ENCODE measurements around the gene NPTN. TPM values are rescaled to one million over a fixed set of nuclear protein-coding genes. Genes with fewer than 3 reads are reported as not detected.

NPTN gene
- total RNA-seq, 1 experiment from 2014 or later: 190 TPM

- intact Hi-C loops (cut with micrococcal nuclease; ENCODE audit: unreplicated experiment): no loop called here
- TF ChIP-seq, protein P1, sequence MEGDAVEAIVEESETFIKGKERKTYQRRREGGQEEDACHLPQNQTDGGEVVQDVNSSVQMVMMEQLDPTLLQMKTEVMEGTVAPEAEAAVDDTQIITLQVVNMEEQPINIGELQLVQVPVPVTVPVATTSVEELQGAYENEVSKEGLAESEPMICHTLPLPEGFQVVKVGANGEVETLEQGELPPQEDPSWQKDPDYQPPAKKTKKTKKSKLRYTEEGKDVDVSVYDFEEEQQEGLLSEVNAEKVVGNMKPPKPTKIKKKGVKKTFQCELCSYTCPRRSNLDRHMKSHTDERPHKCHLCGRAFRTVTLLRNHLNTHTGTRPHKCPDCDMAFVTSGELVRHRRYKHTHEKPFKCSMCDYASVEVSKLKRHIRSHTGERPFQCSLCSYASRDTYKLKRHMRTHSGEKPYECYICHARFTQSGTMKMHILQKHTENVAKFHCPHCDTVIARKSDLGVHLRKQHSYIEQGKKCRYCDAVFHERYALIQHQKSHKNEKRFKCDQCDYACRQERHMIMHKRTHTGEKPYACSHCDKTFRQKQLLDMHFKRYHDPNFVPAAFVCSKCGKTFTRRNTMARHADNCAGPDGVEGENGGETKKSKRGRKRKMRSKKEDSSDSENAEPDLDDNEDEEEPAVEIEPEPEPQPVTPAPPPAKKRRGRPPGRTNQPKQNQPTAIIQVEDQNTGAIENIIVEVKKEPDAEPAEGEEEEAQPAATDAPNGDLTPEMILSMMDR (IDR thresholded peaks at IDR 0.05; ENCODE audit: unreplicated experiment): no peak
- Mint-ChIP-seq H3K9me3 (ENCODE audit: low read depth, unreplicated experiment) (no peaks in the 10 kb centered on the region), H3K36me3 (ENCODE audit: insufficient read depth, unreplicated experiment) (no peaks in the 10 kb centered on the region), H3K27ac (ENCODE audit: unreplicated experiment) (no peak overlapping the region), H3K4me1 (ENCODE audit: low read depth, unreplicated experiment) (peaks cover 8% of the 10 kb centered on the region), H3K27me3 (ENCODE audit: unreplicated experiment) (no peaks in the 10 kb centered on the region), H3K4me3 (ENCODE audit: low read depth, unreplicated experiment) (no peak overlapping the region)
- no TSS peak for BruUV-seq (replicated peaks)
- CTCF ChIA-PET: no interaction called here
- DNase-seq: no peak
Observed at GRCh38 chr15:73608941-73609340, 24.2 kb downstream of the NPTN start.

GRCh38 chr15:73608475-73608874 lies 24.7 kb downstream of the NPTN start:
- intact Hi-C loops (cut with micrococcal nuclease; ENCODE audit: unreplicated experiment): no loop called here
- H3K36me3 Mint-ChIP-seq (ENCODE audit: insufficient read depth, unreplicated experiment): no peaks in the 10 kb centered on the region
- TF ChIP-seq, protein P1 (IDR thresholded peaks at IDR 0.05; ENCODE audit: unreplicated experiment): no peak
- no peaks in the 10 kb centered on the region for H3K9me3 Mint-ChIP-seq (ENCODE audit: low read depth, unreplicated experiment)
- CTCF ChIA-PET: no interaction called here
- H3K4me1 Mint-ChIP-seq (ENCODE audit: low read depth, unreplicated experiment): peaks cover 8% of the 10 kb centered on the region
- no peak overlapping the region for H3K27ac Mint-ChIP-seq (ENCODE audit: unreplicated experiment)
- no peak overlapping the region for H3K4me3 Mint-ChIP-seq (ENCODE audit: low read depth, unreplicated experiment)
- no peaks in the 10 kb centered on the region for H3K27me3 Mint-ChIP-seq (ENCODE audit: unreplicated experiment)
- BruUV-seq (replicated peaks): no TSS peak
- DNase-seq: no peak

- no peaks in the 10 kb centered on the region for H3K27me3 Mint-ChIP-seq (ENCODE audit: unreplicated experiment)
- DNase-seq: no peak
- peaks cover 8% of the 10 kb centered on the region for H3K4me1 Mint-ChIP-seq (ENCODE audit: low read depth, unreplicated experiment)
- CTCF ChIA-PET: interaction anchor here (0.6 kb wide), 2 partner anchors 77 to 459 kb away, joined by 3 to 9 read pairs; no protein-coding TSS in a partner anchor
- no TSS peak for BruUV-seq (replicated peaks)
- no peak overlapping the region for H3K4me3 Mint-ChIP-seq (ENCODE audit: low read depth, unreplicated experiment)
- no peaks in the 10 kb centered on the region for H3K36me3 Mint-ChIP-seq (ENCODE audit: insufficient read depth, unreplicated experiment)
- H3K9me3 Mint-ChIP-seq (ENCODE audit: low read depth, unreplicated experiment): no peaks in the 10 kb centered on the region
- H3K27ac Mint-ChIP-seq (ENCODE audit: unreplicated experiment): no peak overlapping the region
- TF ChIP-seq, protein P1 (IDR thresholded peaks at IDR 0.05; ENCODE audit: unreplicated experiment): no peak
- intact Hi-C loops (cut with micrococcal nuclease; ENCODE audit: unreplicated experiment): no loop called here
Observed at GRCh38 chr15:73607843-73608242, 25.3 kb downstream of the NPTN start.

- TF ChIP-seq, protein P1 (IDR thresholded peaks at IDR 0.05; ENCODE audit: unreplicated experiment): no peak
- intact Hi-C loops (cut with micrococcal nuclease; ENCODE audit: unreplicated experiment): no loop called here
- H3K27me3 Mint-ChIP-seq (ENCODE audit: unreplicated experiment): no peaks in the 10 kb centered on the region
- no TSS peak for BruUV-seq (replicated peaks)
- no peak overlapping the region for H3K4me3 Mint-ChIP-seq (ENCODE audit: low read depth, unreplicated experiment)
- no peaks in the 10 kb centered on the region for H3K36me3 Mint-ChIP-seq (ENCODE audit: insufficient read depth, unreplicated experiment)
- DNase-seq: no peak
- CTCF ChIA-PET: interaction anchor here (0.6 kb wide), 1 partner anchor 78 kb away, joined by 9 read pairs; no protein-coding TSS in a partner anchor
- H3K27ac Mint-ChIP-seq (ENCODE audit: unreplicated experiment): no peak overlapping the region
- no peaks in the 10 kb centered on the region for H3K9me3 Mint-ChIP-seq (ENCODE audit: low read depth, unreplicated experiment)
- H3K4me1 Mint-ChIP-seq (ENCODE audit: low read depth, unreplicated experiment): peaks cover 8% of the 10 kb centered on the region
Observed at GRCh38 chr15:73607405-73607804, 25.8 kb downstream of the NPTN start.
